GM12892 (cell line): Measurements from ENCODE around the gene TNNT3.

Experiments used
- POLR2A ChIP-seq: IDR thresholded peaks from 2 replicates; pipeline ENCODE4 v1.6.1; 2011; ENCODE audit warnings: low read depth, low read length, control low read depth
- POLR2AphosphoS5 ChIP-seq: IDR thresholded peaks from 2 replicates; pipeline ENCODE4 v1.6.1; 2011; ENCODE audit warnings: low read depth, low read length, control low read depth
- TAF1 ChIP-seq: IDR thresholded peaks from 2 replicates; pipeline ENCODE4 v1.6.1; 2011; ENCODE audit warnings: low read depth, mild to moderate bottlenecking, control low read depth, low read length, borderline replicate concordance

- TF ChIP-seq POLR2A: no peak
- no peak for TF ChIP-seq POLR2AphosphoS5
- TF ChIP-seq TAF1: no peak
Observed at GRCh38 chr11:1927848-1928469, 8.5 kb downstream of the TNNT3 start.
